GM12872 (cell line): ENCODE results near the gene MYBBP1A.

Source experiments
- CTCF ChIP-seq: IDR thresholded peaks from 3 replicates; pipeline ENCODE4 v1.5.1; 2011; ENCODE audit warnings: low read depth, mild to moderate bottlenecking, low read length, moderate library complexity; ENCODE audit not compliant: insufficient read depth

Gene MYBBP1A

GRCh38 chr17:4535667-4536258 is 19.4 kb downstream of the MYBBP1A start:
- TF ChIP-seq CTCF = no peak

DNA sequence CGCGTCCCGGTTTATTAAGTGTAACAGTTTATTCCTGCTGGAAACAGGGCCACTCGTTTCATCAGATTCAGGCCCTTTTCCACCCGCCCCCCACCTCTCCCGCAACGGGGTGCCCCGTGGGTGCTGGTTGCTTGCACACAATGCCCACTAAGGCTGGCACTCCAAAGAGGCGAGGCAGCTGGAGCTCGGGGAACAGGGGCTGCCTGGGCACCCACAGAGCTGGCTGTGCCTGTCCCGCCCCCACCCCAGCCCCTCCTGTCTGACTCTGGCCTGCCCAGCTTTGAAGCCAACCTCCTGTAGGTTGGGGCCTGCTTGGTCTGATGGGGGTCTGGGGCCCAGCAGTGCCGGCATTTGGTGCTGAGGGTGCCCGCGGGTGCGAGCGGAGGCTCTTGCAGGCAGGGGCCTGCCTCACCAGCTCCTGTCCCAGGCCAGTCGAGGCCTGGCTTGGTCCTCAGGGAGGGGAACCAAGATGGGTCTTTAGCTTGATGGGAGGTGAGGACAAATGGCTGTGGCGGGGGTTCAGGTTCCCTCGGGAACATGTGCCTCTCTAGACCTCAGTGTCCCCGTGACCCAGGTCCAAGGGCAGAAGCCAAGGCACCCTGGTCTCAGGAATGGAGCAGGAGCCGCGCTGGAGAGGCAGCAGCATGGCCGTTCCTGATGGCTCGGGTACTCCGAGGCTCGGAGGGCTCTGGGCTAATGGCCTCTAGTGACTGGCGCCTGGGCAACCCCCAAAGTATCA is 20.1 kb downstream of the MYBBP1A start:
- TF ChIP-seq CTCF = no peak

GRCh38 chr17:4534515-4534914 is 20.7 kb downstream of the MYBBP1A start:
- TF ChIP-seq CTCF = no peak

GRCh38 chr17:4533523-4534504 is 21.4 kb downstream of the MYBBP1A start:
- TF ChIP-seq CTCF = no peak

GRCh38 chr17:4532860-4533522 is 22.2 kb downstream of the MYBBP1A start:
- no peak for TF ChIP-seq CTCF

DNA sequence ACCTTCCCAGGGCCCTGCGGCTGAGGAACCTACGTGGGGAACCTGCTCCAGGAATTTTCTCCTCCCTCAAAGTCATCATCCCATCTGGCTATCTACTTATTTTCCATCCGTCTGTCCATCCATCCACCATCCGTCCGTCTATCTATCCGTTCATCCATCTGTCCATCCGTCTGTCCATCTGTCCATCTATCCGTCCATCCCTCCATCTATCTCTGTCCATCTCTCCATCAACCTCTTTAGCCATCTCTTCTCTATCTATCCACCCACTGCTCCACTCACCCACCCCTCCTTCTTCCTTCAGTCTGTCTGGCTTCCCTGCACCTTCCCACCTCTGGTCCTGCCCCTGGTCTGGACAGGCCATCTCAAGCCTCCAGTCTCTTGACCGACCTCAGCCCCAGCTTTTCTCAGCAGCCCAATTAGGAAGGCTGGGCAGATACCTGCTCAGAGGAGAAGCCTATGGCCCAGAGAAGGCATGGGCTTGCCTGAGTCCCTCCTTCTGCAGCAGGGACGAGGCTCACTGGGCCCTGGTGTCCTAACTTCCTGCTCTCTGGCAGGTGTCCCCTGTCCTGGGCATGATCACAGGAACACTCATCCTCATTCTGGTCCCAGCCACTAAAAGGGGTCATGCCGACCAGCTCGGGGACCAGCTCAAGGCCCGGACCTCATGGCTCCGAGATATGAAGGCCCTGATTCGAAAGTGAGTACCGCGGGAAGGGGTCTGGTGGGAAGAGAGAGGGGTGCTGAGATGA is 23.0 kb downstream of the MYBBP1A start:
- TF ChIP-seq CTCF = no peak
